ENCODE results near the gene SPON1. TPM values are rescaled to one million over a fixed set of nuclear protein-coding genes. Genes with fewer than 3 reads are reported as not detected.

The SPON1 gene
- total and polyA plus RNA-seq, 2 of the 8 experiments (the other 6 are each of a cell fraction or from before 2014, with no cell fraction given), result 1.5 to 5.4 TPM

DNA sequence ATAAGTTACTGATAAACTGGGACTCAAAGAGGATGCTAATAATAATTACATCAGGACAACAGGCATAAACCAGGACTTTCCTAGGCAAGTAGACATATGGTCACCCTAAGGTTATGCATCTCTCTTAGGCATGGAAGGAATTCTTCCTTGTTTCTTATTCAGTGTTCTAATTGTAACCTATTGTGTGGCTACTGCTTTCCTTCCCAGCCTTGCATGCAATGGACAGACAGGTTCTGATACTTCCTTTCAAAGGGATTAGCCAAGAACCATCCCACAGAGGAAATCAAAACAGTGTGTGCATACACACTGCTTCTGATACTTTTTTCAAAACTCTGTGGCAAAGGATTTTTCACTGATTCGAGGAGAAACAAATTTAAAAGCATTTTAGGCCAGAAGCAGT, 348.2 kb downstream of the SPON1 start (continued):
- no peak for TF ChIP-seq RBBP5 (IDR thresholded peaks at IDR 0.05; ENCODE audit: borderline replicate concordance, low read depth, low read length)
- TF ChIP-seq, protein P1, sequence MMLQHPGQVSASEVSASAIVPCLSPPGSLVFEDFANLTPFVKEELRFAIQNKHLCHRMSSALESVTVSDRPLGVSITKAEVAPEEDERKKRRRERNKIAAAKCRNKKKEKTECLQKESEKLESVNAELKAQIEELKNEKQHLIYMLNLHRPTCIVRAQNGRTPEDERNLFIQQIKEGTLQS (IDR thresholded peaks at IDR 0.05; ENCODE audit: insufficient read depth, low read depth, low read length), result no peak
